ENCODE results near the gene CENPQ. TPM values are rescaled to one million over a fixed set of nuclear protein-coding genes. Genes with fewer than 3 reads are reported as not detected.

Gene CENPQ
- total and polyA plus RNA-seq, 2 of the 13 experiments (the other 11 are each of a cell fraction or from before 2014, with no cell fraction given): 9.1 to 20.1 TPM

- TF ChIP-seq GRHL1 (CRISPR knock-in tag; conservative IDR thresholded peaks at IDR 0.05) (no peak), KAT8 (CRISPR knock-in tag; IDR thresholded peaks at IDR 0.05) (peak; percentile 80), ZNF678 (CRISPR knock-in tag; IDR thresholded peaks at IDR 0.05) (no peak), ZNF20 (CRISPR knock-in tag; IDR thresholded peaks at IDR 0.05) (no peak), ZNF710 (CRISPR knock-in tag; IDR thresholded peaks at IDR 0.05; ENCODE audit: borderline replicate concordance) (peak; percentile 88), ZBTB1 (CRISPR knock-in tag; IDR thresholded peaks at IDR 0.05; ENCODE audit: borderline replicate concordance) (no peak), GLI4 (CRISPR knock-in tag; IDR thresholded peaks at IDR 0.05; ENCODE audit: borderline replicate concordance) (peak; percentile 42; the same call in 1 of the 2 replicates), THAP8 (CRISPR knock-in tag; IDR thresholded peaks at IDR 0.05; ENCODE audit: borderline replicate concordance) (no peak; the same call in 1 of the 2 replicates), NFKBIZ (CRISPR knock-in tag; IDR thresholded peaks at IDR 0.05) (peak; percentile 94), ZNF501 (CRISPR knock-in tag; IDR thresholded peaks at IDR 0.05) (peak; percentile 94), TFDP2 (CRISPR knock-in tag; IDR thresholded peaks at IDR 0.05) (0 out of 2 replicates have a peak, but pooled peaks have one; percentile 12), ZBTB2 (CRISPR knock-in tag; IDR thresholded peaks at IDR 0.05; ENCODE audit: low read depth) (no peak), SOX6 (IDR thresholded peaks at IDR 0.05) (no peak), SOX6 (CRISPR knock-in tag; IDR thresholded peaks at IDR 0.05) (peak; percentile 97), ZNF782 (CRISPR knock-in tag; IDR thresholded peaks at IDR 0.05; ENCODE audit: borderline replicate concordance) (peak; percentile 31; the same call in 1 of the 2 replicates), NKX3-1 (CRISPR knock-in tag; IDR thresholded peaks at IDR 0.05) (peak; percentile 98), ZNF414 (CRISPR knock-in tag; IDR thresholded peaks at IDR 0.05) (peak; percentile 85), ZBTB21 (CRISPR knock-in tag; IDR thresholded peaks at IDR 0.05) (0 out of 2 replicates have a peak, but pooled peaks have one; percentile 42), CAMTA2 (CRISPR knock-in tag; IDR thresholded peaks at IDR 0.05; ENCODE audit: borderline replicate concordance) (no peak), PPARG (CRISPR knock-in tag; conservative IDR thresholded peaks at IDR 0.05) (peak; percentile 89), ASH2L (IDR thresholded peaks at IDR 0.05; ENCODE audit: insufficient read length, low read depth, low read length) (peak; percentile 98)
Observed at GRCh38 chr6:49522710-49523593, 59.8 kb downstream of the CENPQ start (continued).
